WTC11 (cell line): ENCODE measurements around the gene RUFY3. TPM values are rescaled to one million over a fixed set of nuclear protein-coding genes. Genes with fewer than 3 reads are reported as not detected.

ENCODE experiments used
- ATAC-seq: fragments of 200-7000 bp; cut with Tn5 transposase; 2 replicates; pipeline ENCODE4 v1.10.0; 2021; ENCODE audit warnings: mild to moderate bottlenecking, moderate library complexity
- CTCF ChIA-PET: fragments of 300-600 bp; sonication (Branson Sonifier 250); formaldehyde crosslinking; loops from one replicate; lab custom pipeline; 2021; ENCODE audit warnings: antibody characterized with exemption; lab: Charles Lee
- POLR2A ChIA-PET: fragments of 350-600 bp; sonication (Branson Sonifier 250); formaldehyde crosslinking; loops from one replicate; lab custom pipeline; 2021; ENCODE audit warnings: antibody characterized with exemption; lab: Charles Lee
- DNase-seq: peaks from one replicate; pipeline ENCODE4 v3.0.0; 2021; ENCODE audit warnings: low spot score
- H3K27ac Mint-ChIP-seq: 2 replicates; pipeline ENCODE4 v1.8.0; 2021; ENCODE audit warnings: mixed read lengths
- H3K27me3 Mint-ChIP-seq: 2 replicates; pipeline ENCODE4 v1.8.0; 2021; ENCODE audit warnings: low read depth, mild to moderate bottlenecking, moderate library complexity, mixed read lengths
- H3K36me3 Mint-ChIP-seq: 2 replicates; pipeline ENCODE4 v1.8.0; 2021; ENCODE audit warnings: mixed read lengths
- H3K4me1 Mint-ChIP-seq: 2 replicates; pipeline ENCODE4 v1.8.0; 2022; ENCODE audit warnings: mixed read lengths
- H3K4me3 Mint-ChIP-seq: 2 replicates; pipeline ENCODE4 v1.8.0; 2021; ENCODE audit warnings: mild to moderate bottlenecking, moderate library complexity, mixed read lengths
- H3K9me3 Mint-ChIP-seq: 2 replicates; pipeline ENCODE4 v1.8.0; 2021; ENCODE audit warnings: mixed read lengths
- CBFB ChIP-seq: sonication (generic); formaldehyde crosslinking; IDR thresholded peaks from 2 replicates; pipeline ENCODE4 v1.8.1; 2022; ENCODE audit warnings: mild to moderate bottlenecking, low read depth, missing genetic modification reagents
- CREB1 ChIP-seq: sonication (generic); formaldehyde crosslinking; IDR thresholded peaks from 2 replicates; pipeline ENCODE4 v1.8.0; 2023; ENCODE audit warnings: mild to moderate bottlenecking, missing genetic modification reagents
- EMX1 ChIP-seq: fragments of 250-450 bp; sonication (Bioruptor Pico); IDR thresholded peaks from 2 replicates; pipeline ENCODE4 v1.8.0; 2021; ENCODE audit warnings: mild to moderate bottlenecking
- ETV6 ChIP-seq: sonication (generic); formaldehyde crosslinking; IDR thresholded peaks from 2 replicates; pipeline ENCODE4 v1.8.1; 2022; ENCODE audit warnings: mild to moderate bottlenecking, missing genetic modification reagents
- GRHL2 ChIP-seq: fragments of 250-450 bp; sonication (Bioruptor Pico); IDR thresholded peaks from 2 replicates; pipeline ENCODE4 v1.8.0; 2022; ENCODE audit warnings: mild to moderate bottlenecking, moderate library complexity; ENCODE audit not compliant: insufficient replicate concordance, severe bottlenecking
- HMGA2 ChIP-seq: fragments of 250-450 bp; sonication (Bioruptor Pico); IDR thresholded peaks from 2 replicates; pipeline ENCODE4 v1.4.0; 2021; ENCODE audit warnings: mild to moderate bottlenecking, moderate library complexity
- MYBL2 ChIP-seq: sonication (generic); formaldehyde crosslinking; IDR thresholded peaks from 2 replicates; pipeline ENCODE4 v1.8.1; 2023; ENCODE audit warnings: mild to moderate bottlenecking, moderate library complexity, missing genetic modification reagents
- NFATC4 ChIP-seq: fragments of 250-450 bp; sonication (Bioruptor Pico); IDR thresholded peaks from 2 replicates; pipeline ENCODE4 v1.9.0; 2021; ENCODE audit warnings: mild to moderate bottlenecking
- NR3C1 ChIP-seq: sonication (generic); formaldehyde crosslinking; conservative IDR thresholded peaks from 2 replicates; pipeline ENCODE4 v1.8.1; 2023; ENCODE audit warnings: low read depth, mild to moderate bottlenecking, missing genetic modification reagents
- ZNF138 ChIP-seq: sonication (generic); formaldehyde crosslinking; conservative IDR thresholded peaks from 2 replicates; pipeline ENCODE4 v1.8.1; 2022; ENCODE audit warnings: mild to moderate bottlenecking, moderate library complexity, missing genetic modification reagents
- ZNF263 ChIP-seq: sonication (generic); formaldehyde crosslinking; IDR thresholded peaks from 2 replicates; pipeline ENCODE4 v1.8.1; 2022; ENCODE audit warnings: low read depth, mild to moderate bottlenecking, moderate library complexity, missing genetic modification reagents
- total RNA-seq: library from RNA; stranded (reverse); gene quantifications from 3 replicates; pipeline ENCODE4 v1.2.3, GENCODE V29; 2021
- TF ChIP-seq, protein P1 (sequence below): sonication (generic); formaldehyde crosslinking; IDR thresholded peaks from 2 replicates; pipeline ENCODE4 v1.8.1; 2022; ENCODE audit warnings: missing genetic modification reagents, borderline replicate concordance
- TF ChIP-seq, protein P2 (sequence below): sonication (generic); formaldehyde crosslinking; conservative IDR thresholded peaks from 2 replicates; pipeline ENCODE4 v1.8.1; 2022; ENCODE audit warnings: mild to moderate bottlenecking, missing genetic modification reagents
- TF ChIP-seq, protein P3 (sequence below): sonication (generic); formaldehyde crosslinking; IDR thresholded peaks from 2 replicates; pipeline ENCODE4 v1.8.1; 2023; ENCODE audit warnings: mild to moderate bottlenecking, missing genetic modification reagents, moderate library complexity
- TF ChIP-seq, protein P4 (sequence below): sonication (generic); formaldehyde crosslinking; IDR thresholded peaks from 2 replicates; pipeline ENCODE4 v1.8.1; 2023; ENCODE audit warnings: mild to moderate bottlenecking, missing genetic modification reagents, moderate library complexity
- TF ChIP-seq, protein P5 (sequence below): fragments of 250-450 bp; sonication (Bioruptor Pico); IDR thresholded peaks from 2 replicates; pipeline ENCODE4 v1.9.0; 2021; ENCODE audit warnings: mild to moderate bottlenecking
- TF ChIP-seq, protein P6 (sequence below): sonication (generic); formaldehyde crosslinking; IDR thresholded peaks from 2 replicates; pipeline ENCODE4 v1.8.1; 2022; ENCODE audit warnings: mild to moderate bottlenecking, moderate library complexity, missing genetic modification reagents
- TF ChIP-seq, protein P7 (sequence below): fragments of 250-450 bp; sonication (Bioruptor Pico); IDR thresholded peaks from 2 replicates; pipeline ENCODE4 v1.9.0; 2021; ENCODE audit warnings: moderate library complexity, mild to moderate bottlenecking, inconsistent platforms, borderline replicate concordance

The RUFY3 gene
- total RNA-seq, 1 experiment from 2014 or later, result 49.0 TPM

DNA sequence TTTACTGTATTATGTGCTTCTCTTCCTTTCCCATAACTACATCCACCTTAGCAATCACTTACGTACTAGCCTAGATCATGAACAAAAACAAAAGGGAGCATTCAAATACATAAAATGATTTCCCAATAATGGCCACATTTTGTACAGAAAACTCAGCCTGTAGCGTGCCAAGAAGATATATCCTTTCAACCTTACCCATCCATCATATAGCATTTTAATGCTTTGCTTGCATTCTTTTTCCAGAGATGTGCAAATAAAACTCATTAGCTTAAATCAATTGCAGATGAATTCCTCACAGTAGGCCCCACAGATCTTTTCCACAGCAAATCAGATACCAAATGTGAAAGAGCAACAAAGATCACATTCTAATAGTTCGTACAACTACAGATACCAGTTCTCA is 97.2 kb downstream of the RUFY3 start (continued):
- TF ChIP-seq NR3C1 (CRISPR knock-in tag) (no peak), ZNF138 (CRISPR knock-in tag) (no peak), NFATC4 (CRISPR knock-in tag) (no peak), MYBL2 (no peak), CREB1 (CRISPR knock-in tag) (no peak)
- TF ChIP-seq, protein P1, sequence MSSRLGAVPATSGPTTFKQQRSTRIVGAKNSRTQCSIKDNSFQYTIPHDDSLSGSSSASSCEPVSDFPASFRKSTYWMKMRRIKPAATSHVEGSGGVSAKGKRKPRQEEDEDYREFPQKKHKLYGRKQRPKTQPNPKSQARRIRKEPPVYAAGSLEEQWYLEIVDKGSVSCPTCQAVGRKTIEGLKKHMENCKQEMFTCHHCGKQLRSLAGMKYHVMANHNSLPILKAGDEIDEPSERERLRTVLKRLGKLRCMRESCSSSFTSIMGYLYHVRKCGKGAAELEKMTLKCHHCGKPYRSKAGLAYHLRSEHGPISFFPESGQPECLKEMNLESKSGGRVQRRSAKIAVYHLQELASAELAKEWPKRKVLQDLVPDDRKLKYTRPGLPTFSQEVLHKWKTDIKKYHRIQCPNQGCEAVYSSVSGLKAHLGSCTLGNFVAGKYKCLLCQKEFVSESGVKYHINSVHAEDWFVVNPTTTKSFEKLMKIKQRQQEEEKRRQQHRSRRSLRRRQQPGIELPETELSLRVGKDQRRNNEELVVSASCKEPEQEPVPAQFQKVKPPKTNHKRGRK (CRISPR knock-in tag), result no peak
- TF ChIP-seq, protein P2, sequence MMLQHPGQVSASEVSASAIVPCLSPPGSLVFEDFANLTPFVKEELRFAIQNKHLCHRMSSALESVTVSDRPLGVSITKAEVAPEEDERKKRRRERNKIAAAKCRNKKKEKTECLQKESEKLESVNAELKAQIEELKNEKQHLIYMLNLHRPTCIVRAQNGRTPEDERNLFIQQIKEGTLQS (CRISPR knock-in tag), result no peak
- TF ChIP-seq, protein P3, sequence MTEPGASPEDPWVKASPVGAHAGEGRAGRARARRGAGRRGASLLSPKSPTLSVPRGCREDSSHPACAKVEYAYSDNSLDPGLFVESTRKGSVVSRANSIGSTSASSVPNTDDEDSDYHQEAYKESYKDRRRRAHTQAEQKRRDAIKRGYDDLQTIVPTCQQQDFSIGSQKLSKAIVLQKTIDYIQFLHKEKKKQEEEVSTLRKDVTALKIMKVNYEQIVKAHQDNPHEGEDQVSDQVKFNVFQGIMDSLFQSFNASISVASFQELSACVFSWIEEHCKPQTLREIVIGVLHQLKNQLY (CRISPR knock-in tag), result no peak
- TF ChIP-seq, protein P4, sequence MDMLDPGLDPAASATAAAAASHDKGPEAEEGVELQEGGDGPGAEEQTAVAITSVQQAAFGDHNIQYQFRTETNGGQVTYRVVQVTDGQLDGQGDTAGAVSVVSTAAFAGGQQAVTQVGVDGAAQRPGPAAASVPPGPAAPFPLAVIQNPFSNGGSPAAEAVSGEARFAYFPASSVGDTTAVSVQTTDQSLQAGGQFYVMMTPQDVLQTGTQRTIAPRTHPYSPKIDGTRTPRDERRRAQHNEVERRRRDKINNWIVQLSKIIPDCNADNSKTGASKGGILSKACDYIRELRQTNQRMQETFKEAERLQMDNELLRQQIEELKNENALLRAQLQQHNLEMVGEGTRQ, result no peak
- TF ChIP-seq, all 79 proteins: peak for 0

DNA sequence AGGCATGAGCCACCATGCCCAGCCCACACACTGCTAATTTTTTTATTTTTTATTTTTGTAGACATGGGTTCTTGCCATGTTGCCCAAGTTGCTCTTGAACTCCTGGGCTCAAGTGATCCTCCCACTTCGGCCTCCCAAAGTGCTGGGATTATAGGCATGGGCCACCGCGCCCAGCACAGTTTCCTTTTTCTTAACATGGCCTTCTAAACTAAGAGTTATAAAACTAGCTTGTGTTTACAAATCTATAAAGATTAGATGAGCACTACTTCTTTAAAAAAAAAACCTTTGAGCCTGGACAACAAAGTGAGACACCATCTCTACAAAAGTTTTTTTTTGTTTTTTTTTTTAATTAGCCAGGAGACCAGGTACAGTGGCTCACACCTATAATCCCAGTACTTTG is 107.3 kb downstream of the RUFY3 start:
- POLR2A ChIA-PET, result no interaction called here
- H3K4me1 Mint-ChIP-seq, result no peaks in the 10 kb centered on the region
- ATAC-seq (no peak), DNase-seq (no peak)
- no peaks in the 10 kb centered on the region for H3K9me3 Mint-ChIP-seq
- CTCF ChIA-PET, result no interaction called here
- H3K27ac Mint-ChIP-seq, result no peak overlapping the region
- H3K36me3 Mint-ChIP-seq, result peaks cover 78% of the 10 kb centered on the region
- H3K27me3 Mint-ChIP-seq, result no peaks in the 10 kb centered on the region
- H3K4me3 Mint-ChIP-seq, result no peak overlapping the region
- TF ChIP-seq, protein P5, sequence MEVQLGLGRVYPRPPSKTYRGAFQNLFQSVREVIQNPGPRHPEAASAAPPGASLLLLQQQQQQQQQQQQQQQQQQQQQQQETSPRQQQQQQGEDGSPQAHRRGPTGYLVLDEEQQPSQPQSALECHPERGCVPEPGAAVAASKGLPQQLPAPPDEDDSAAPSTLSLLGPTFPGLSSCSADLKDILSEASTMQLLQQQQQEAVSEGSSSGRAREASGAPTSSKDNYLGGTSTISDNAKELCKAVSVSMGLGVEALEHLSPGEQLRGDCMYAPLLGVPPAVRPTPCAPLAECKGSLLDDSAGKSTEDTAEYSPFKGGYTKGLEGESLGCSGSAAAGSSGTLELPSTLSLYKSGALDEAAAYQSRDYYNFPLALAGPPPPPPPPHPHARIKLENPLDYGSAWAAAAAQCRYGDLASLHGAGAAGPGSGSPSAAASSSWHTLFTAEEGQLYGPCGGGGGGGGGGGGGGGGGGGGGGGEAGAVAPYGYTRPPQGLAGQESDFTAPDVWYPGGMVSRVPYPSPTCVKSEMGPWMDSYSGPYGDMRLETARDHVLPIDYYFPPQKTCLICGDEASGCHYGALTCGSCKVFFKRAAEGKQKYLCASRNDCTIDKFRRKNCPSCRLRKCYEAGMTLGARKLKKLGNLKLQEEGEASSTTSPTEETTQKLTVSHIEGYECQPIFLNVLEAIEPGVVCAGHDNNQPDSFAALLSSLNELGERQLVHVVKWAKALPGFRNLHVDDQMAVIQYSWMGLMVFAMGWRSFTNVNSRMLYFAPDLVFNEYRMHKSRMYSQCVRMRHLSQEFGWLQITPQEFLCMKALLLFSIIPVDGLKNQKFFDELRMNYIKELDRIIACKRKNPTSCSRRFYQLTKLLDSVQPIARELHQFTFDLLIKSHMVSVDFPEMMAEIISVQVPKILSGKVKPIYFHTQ (CRISPR knock-in tag), result no peak
- TF ChIP-seq, protein P6, sequence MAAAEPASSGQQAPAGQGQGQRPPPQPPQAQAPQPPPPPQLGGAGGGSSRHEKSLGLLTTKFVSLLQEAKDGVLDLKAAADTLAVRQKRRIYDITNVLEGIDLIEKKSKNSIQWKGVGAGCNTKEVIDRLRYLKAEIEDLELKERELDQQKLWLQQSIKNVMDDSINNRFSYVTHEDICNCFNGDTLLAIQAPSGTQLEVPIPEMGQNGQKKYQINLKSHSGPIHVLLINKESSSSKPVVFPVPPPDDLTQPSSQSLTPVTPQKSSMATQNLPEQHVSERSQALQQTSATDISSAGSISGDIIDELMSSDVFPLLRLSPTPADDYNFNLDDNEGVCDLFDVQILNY, result no peak
- TF ChIP-seq ETV6 (CRISPR knock-in tag) (no peak), ZNF263 (CRISPR knock-in tag) (no peak), GRHL2 (CRISPR knock-in tag) (no peak), EMX1 (CRISPR knock-in tag) (no peak), CBFB (CRISPR knock-in tag) (no peak), HMGA2 (no peak)
- TF ChIP-seq, protein P1 (CRISPR knock-in tag), result no peak
- TF ChIP-seq, protein P7, sequence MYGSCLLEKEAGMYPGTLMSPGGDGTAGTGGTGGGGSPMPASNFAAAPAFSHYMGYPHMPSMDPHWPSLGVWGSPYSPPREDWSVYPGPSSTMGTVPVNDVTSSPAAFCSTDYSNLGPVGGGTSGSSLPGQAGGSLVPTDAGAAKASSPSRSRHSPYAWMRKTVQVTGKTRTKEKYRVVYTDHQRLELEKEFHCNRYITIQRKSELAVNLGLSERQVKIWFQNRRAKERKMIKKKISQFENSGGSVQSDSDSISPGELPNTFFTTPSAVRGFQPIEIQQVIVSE (CRISPR knock-in tag), result no peak
